Spleen (tissue), 11 donors: ENCODE results near the gene PRKCQ. TPM values are rescaled to one million over a fixed set of nuclear protein-coding genes. Genes with fewer than 3 reads are reported as not detected.

Experiments used
- DNase-seq: peaks from one replicate; pipeline ENCODE4 v3.0.0-alpha.2; 2020
- H3K27ac ChIP-seq, 8 donors: fragments of 200-600 bp; sonication (generic) in 7 of 8; 1 replicate in 4 of 8; 2 replicates in 4 of 8; pipeline versions ENCODE4 v1.5.0 to v1.8.0; 2016 to 2021; ENCODE audit warnings: inconsistent platforms in 4 of 8, mild to moderate bottlenecking in 4 of 8, moderate library complexity in 1 of 8
- H3K27me3 ChIP-seq, 7 donors: fragments of 200-600 bp; sonication (generic) in 6 of 7; replicated peaks in 1 of 7; 1 replicate in 4 of 7; 2 replicates in 3 of 7; pipeline versions ENCODE4 v1.5.0 to v1.8.0; 2016 to 2021; ENCODE audit warnings: inconsistent platforms in 3 of 7, mild to moderate bottlenecking in 1 of 7
- H3K36me3 ChIP-seq, 6 donors: fragments of 200-600 bp; sonication (generic) in 5 of 6; 1 replicate in 4 of 6; 2 replicates in 2 of 6; pipeline versions ENCODE4 v1.5.0 to v1.8.0; 2016 to 2021; ENCODE audit warnings: inconsistent platforms in 2 of 6
- H3K4me1 ChIP-seq, 6 donors: fragments of 200-600 bp; sonication (generic) in 5 of 6; 1 replicate in 3 of 6; 2 replicates in 3 of 6; pipeline versions ENCODE4 v1.5.0 to v1.8.0; 2016 to 2021; ENCODE audit warnings: inconsistent platforms in 3 of 6
- H3K4me3 ChIP-seq, 8 donors: fragments of 200-600 bp; sonication (generic) in 7 of 8; 1 replicate in 4 of 8; 2 replicates in 4 of 8; pipeline versions ENCODE4 v1.5.0 to v1.8.0; 2016 to 2021; ENCODE audit warnings: inconsistent platforms in 4 of 8, mild to moderate bottlenecking in 4 of 8, moderate library complexity in 2 of 8
- H3K9me3 ChIP-seq, 8 donors: fragments of 200-600 bp; sonication (generic) in 7 of 8; 1 replicate in 4 of 8; 2 replicates in 4 of 8; pipeline versions ENCODE4 v1.5.0 to v1.8.0; 2016 to 2021; ENCODE audit warnings: inconsistent platforms in 4 of 8
- CTCF ChIP-seq, 11 experiments: fragments of 200-600 bp in 7 of 11; fragments of 450-650 bp in 4 of 11; sonication (generic) in 4 of 11; IDR thresholded peaks in 8 of 11; conservative IDR thresholded peaks in 3 of 11; 1 replicate in 7 of 11; 2 replicates in 4 of 11; pipeline versions ENCODE4 v1.4.0 to v1.8.0; 2016 to 2021; ENCODE audit warnings: antibody characterized with exemption in 11 of 11, inconsistent platforms in 4 of 11, mild to moderate bottlenecking in 1 of 11
- POLR2A ChIP-seq, 3 donors: fragments of 450-650 bp; IDR thresholded peaks; one replicate each; pipeline ENCODE4 v1.5.1; 2017; ENCODE audit warnings: antibody characterized with exemption in 3 of 3, mild to moderate bottlenecking in 1 of 3
- POLR2AphosphoS5 ChIP-seq, 3 donors: sonication (generic); formaldehyde crosslinking; IDR thresholded peaks; one replicate each; pipeline ENCODE4 v1.5.1; 2017; ENCODE audit warnings: antibody characterized with exemption in 3 of 3
- WGBS, 5 donors: extraction: QIAGEN DNeasy Blood & Tissue Kit in 3 of 5; methylation state at CpG; one replicate each; pipeline versions ENCODE4 v1.1.5 to v1.1.7; 2013 to 2018; 5-methylcytosine and 5-hydroxymethylcytosine counted together
- intact Hi-C: fragments of 100-400 bp; cut with DNase I; formaldehyde crosslinking; loops from one replicate; pipeline ENCODE4 v1.15.0; 2023; ENCODE audit warnings: low total_unique reads
- polyA plus RNA-seq, 3 donors: library from polyadenylated mRNA; stranded (reverse); fragments of 200-250 nt; gene quantifications; one replicate each; pipeline ENCODE4 v1.2.1, GENCODE V29; 2013
- total RNA-seq, 7 donors: library from RNA; depleted of rRNA in 3 of 7; stranded (reverse); fragments of >200 nt in 3 of 7; fragmentation: NEBNext Ultra II Directional in 4 of 7; extraction: Animal tissue kit (Norgen Biotek cat#: 25700) in 4 of 7; gene quantifications; one replicate each; pipeline versions ENCODE4 v1.1.0 to v1.2.1, GENCODE V29; 2016 to 2021
- donor health status: healthy with polysubstance abuse.
- donor health status: DM: no; HTN: no; CAD: no; lungs with moderate emphysema.
- donor health status: DM: no; HTN: no; CAD: no.
- donor health status: Bipolar disorder and iron deficiency.
- donor health status: healthy.
- donor health status: DM: no; HTN: no; CAD: no.
- donor health status: DM: yes; HTN: yes; CAD: no.

Gene PRKCQ
- total and polyA plus RNA-seq, 10 donors: 2.1 to 11.8 (median 8.1) TPM

GRCh38 chr10:6402960-6403359 is 177.1 kb downstream of the PRKCQ start:
- H3K4me3 ChIP-seq: no peak overlapping the region
- H3K27ac ChIP-seq: no peak overlapping the region
- 79 to 86% (median 83%) methylated on average over 8 of the region's 8 CpGs for WGBS, 5 donors
- no peaks in the 10 kb centered on the region for H3K36me3 ChIP-seq
- intact Hi-C loops: loop anchor here (2.0 to 10.0 kb wide), 3 partner anchors 200 to 388 kb away; partner anchors contain the start of gene PFKFB3
- H3K27me3 ChIP-seq: no peaks in the 10 kb centered on the region
- DNase-seq: no peak
- H3K9me3 ChIP-seq: no peaks in the 10 kb centered on the region
- no peak for TF ChIP-seq CTCF (IDR thresholded peaks at IDR 0.05 in 8 of 11, conservative IDR thresholded peaks at IDR 0.05 in 3 of 11)
- TF ChIP-seq POLR2AphosphoS5 (IDR thresholded peaks at IDR 0.05): no peak
- TF ChIP-seq POLR2A (IDR thresholded peaks at IDR 0.05): no peak
- H3K4me1 ChIP-seq: peaks cover 5 to 54% (median 28%) of the 10 kb centered on the region in 6 donors

GRCh38 chr10:6402349-6402709 is 177.7 kb downstream of the PRKCQ start:
- Histone ChIP-seq H3K4me3 (no peak overlapping the region), H3K4me1 (peaks cover 5 to 58% (median 28%) of the 10 kb centered on the region in 6 donors), H3K27me3 (no peaks in the 10 kb centered on the region), H3K27ac (no peak overlapping the region), H3K9me3 (no peaks in the 10 kb centered on the region), H3K36me3 (no peaks in the 10 kb centered on the region)
- TF ChIP-seq CTCF (IDR thresholded peaks at IDR 0.05 in 8 of 11, conservative IDR thresholded peaks at IDR 0.05 in 3 of 11): no peak
- TF ChIP-seq POLR2A (IDR thresholded peaks at IDR 0.05): no peak
- no peak for TF ChIP-seq POLR2AphosphoS5 (IDR thresholded peaks at IDR 0.05)
- DNase-seq: no peak
- intact Hi-C loops: loop anchor here (2.0 to 10.0 kb wide), 3 partner anchors 200 to 388 kb away; partner anchors contain the start of gene PFKFB3
- WGBS, 5 donors: 71 to 87% (median 78%) methylated on average over 9 of the region's 9 CpGs

GRCh38 chr10:6401558-6402348 is 178.3 kb downstream of the PRKCQ start:
- peak overlapping the region in 7 of 8 donors; percentile 33 to 89 (median 83) for H3K27ac ChIP-seq
- peak overlapping the region in 5 of 8 donors; percentile 2 to 48 (median 11) for H3K4me3 ChIP-seq
- peak in 2 of 3 donors; percentile 27 to 79 for TF ChIP-seq POLR2AphosphoS5 (IDR thresholded peaks at IDR 0.05)
- TF ChIP-seq POLR2A (IDR thresholded peaks at IDR 0.05): no peak
- TF ChIP-seq CTCF (IDR thresholded peaks at IDR 0.05 in 8 of 11, conservative IDR thresholded peaks at IDR 0.05 in 3 of 11): peak; percentile 71 to 92 (median 84)
- no peaks in the 10 kb centered on the region for H3K27me3 ChIP-seq
- no peaks in the 10 kb centered on the region for H3K36me3 ChIP-seq
- peaks cover 5 to 53% (median 28%) of the 10 kb centered on the region in 6 donors for H3K4me1 ChIP-seq
- WGBS, 5 donors: 14 to 23% (median 17%) methylated on average over 18 of the region's 18 CpGs
- peak; percentile 85 for DNase-seq
- H3K9me3 ChIP-seq: no peaks in the 10 kb centered on the region
- intact Hi-C loops: loop anchor here (2.0 to 10.0 kb wide), 3 partner anchors 199 to 387 kb away; partner anchors contain the start of gene PFKFB3
